ENCODE measurements around the gene PARD3B.

The PARD3B gene

GRCh38 chr2:204650611-204651010 lies 105.3 kb downstream of the PARD3B start:
- H3F3A ChIP-seq (ENCODE audit: insufficient read depth, low read length), result no peaks in the 10 kb centered on the region

GRCh38 chr2:204652063-204652462 lies 106.8 kb downstream of the PARD3B start:
- Histone ChIP-seq H3K9me3 (replicated peaks; ENCODE audit: insufficient read depth, low read length) (no peaks in the 10 kb centered on the region), H3K4me3 (ENCODE audit: low read length) (no peak overlapping the region), H3K4me1 (ENCODE audit: low read length) (no peaks in the 10 kb centered on the region), H3K36me3 (replicated peaks; ENCODE audit: insufficient read depth, low read length) (no peaks in the 10 kb centered on the region), H2AFZ (ENCODE audit: low read length) (no peak overlapping the region), H3K9me2 (replicated peaks; ENCODE audit: insufficient read depth, low read length) (no peaks in the 10 kb centered on the region), H3K79me2 (ENCODE audit: low read length) (no peaks in the 10 kb centered on the region), H3K27me3 (replicated peaks; ENCODE audit: insufficient read depth, low read length) (no peaks in the 10 kb centered on the region), H3K27ac (ENCODE audit: low read length) (no peak overlapping the region), H3K4me2 (ENCODE audit: low read depth, low read length) (no peak overlapping the region), H3F3A (ENCODE audit: insufficient read depth, low read length) (no peaks in the 10 kb centered on the region), H4K20me1 (ENCODE audit: insufficient read depth, low read length) (no peaks in the 10 kb centered on the region), H3K9ac (ENCODE audit: low read length) (no peak overlapping the region)
- TF ChIP-seq EZH2 (optimal IDR thresholded peaks at IDR 0.05; ENCODE audit: low read depth, low read length) (no peak), CTCF (IDR thresholded peaks at IDR 0.05; ENCODE audit: low read length) (no peak), EZH2phosphoT487 (IDR thresholded peaks at IDR 0.05; ENCODE audit: low read length) (no peak)
- DNase-seq, result no peak

More at GRCh38 chr2:204650611-204651010, 105.3 kb downstream of the PARD3B start:
- Histone ChIP-seq H3K27me3 (replicated peaks; ENCODE audit: insufficient read depth, low read length) (no peaks in the 10 kb centered on the region), H3K4me2 (ENCODE audit: low read depth, low read length) (no peak overlapping the region), H3K36me3 (replicated peaks; ENCODE audit: insufficient read depth, low read length) (no peaks in the 10 kb centered on the region), H4K20me1 (ENCODE audit: insufficient read depth, low read length) (no peaks in the 10 kb centered on the region), H2AFZ (ENCODE audit: low read length) (no peak overlapping the region), H3K79me2 (ENCODE audit: low read length) (no peaks in the 10 kb centered on the region), H3K4me3 (ENCODE audit: low read length) (no peak overlapping the region), H3K4me1 (ENCODE audit: low read length) (no peaks in the 10 kb centered on the region), H3K9ac (ENCODE audit: low read length) (no peak overlapping the region), H3K9me2 (replicated peaks; ENCODE audit: insufficient read depth, low read length) (no peaks in the 10 kb centered on the region), H3K27ac (ENCODE audit: low read length) (no peak overlapping the region), H3K9me3 (replicated peaks; ENCODE audit: insufficient read depth, low read length) (no peaks in the 10 kb centered on the region)
- no peak for DNase-seq
- no peak for TF ChIP-seq EZH2phosphoT487 (IDR thresholded peaks at IDR 0.05; ENCODE audit: low read length)
- TF ChIP-seq CTCF (IDR thresholded peaks at IDR 0.05; ENCODE audit: low read length), result no peak
- TF ChIP-seq EZH2 (optimal IDR thresholded peaks at IDR 0.05; ENCODE audit: low read depth, low read length), result no peak

GRCh38 chr2:204654669-204655068 lies 109.4 kb downstream of the PARD3B start:
- Histone ChIP-seq H3K4me3 (ENCODE audit: low read length) (no peak overlapping the region), H3K79me2 (ENCODE audit: low read length) (no peaks in the 10 kb centered on the region), H3F3A (ENCODE audit: insufficient read depth, low read length) (no peaks in the 10 kb centered on the region), H2AFZ (ENCODE audit: low read length) (no peak overlapping the region), H4K20me1 (ENCODE audit: insufficient read depth, low read length) (no peaks in the 10 kb centered on the region), H3K27me3 (replicated peaks; ENCODE audit: insufficient read depth, low read length) (no peaks in the 10 kb centered on the region), H3K9me3 (replicated peaks; ENCODE audit: insufficient read depth, low read length) (no peaks in the 10 kb centered on the region), H3K4me2 (ENCODE audit: low read depth, low read length) (no peak overlapping the region), H3K4me1 (ENCODE audit: low read length) (no peaks in the 10 kb centered on the region), H3K27ac (ENCODE audit: low read length) (no peak overlapping the region), H3K9ac (ENCODE audit: low read length) (no peak overlapping the region), H3K36me3 (replicated peaks; ENCODE audit: insufficient read depth, low read length) (no peaks in the 10 kb centered on the region), H3K9me2 (replicated peaks; ENCODE audit: insufficient read depth, low read length) (no peaks in the 10 kb centered on the region)
- DNase-seq, result no peak
- TF ChIP-seq EZH2phosphoT487 (IDR thresholded peaks at IDR 0.05; ENCODE audit: low read length) (no peak), EZH2 (optimal IDR thresholded peaks at IDR 0.05; ENCODE audit: low read depth, low read length) (no peak), CTCF (IDR thresholded peaks at IDR 0.05; ENCODE audit: low read length) (no peak)

Data from MM.1S (cell line).